AG04449 (cell line): ENCODE results near the gene CD8B2.

Experiments used
- CTCF ChIA-PET: fragments of 350-600 bp; formaldehyde crosslinking; extraction: SDS; loops from one replicate; lab custom pipeline; 2021; ENCODE audit warnings: antibody characterized with exemption; lab: Yijun Ruan, JAX
- POLR2A ChIA-PET: fragments of 400-600, 350-600 bp; formaldehyde crosslinking; extraction: SDS; loops from one replicate; lab custom pipeline; 2020; ENCODE audit warnings: antibody characterized with exemption, inconsistent platforms; lab: Yijun Ruan, JAX
- DNase-seq: peaks from one replicate; pipeline ENCODE4 v3.0.0-alpha.2; 2010; ENCODE audit warnings: low read depth, low spot score
- H3K4me3 ChIP-seq: 2 replicates; pipeline ENCODE4 v1.5.1; 2011; ENCODE audit warnings: low read depth, mild to moderate bottlenecking, control low read depth, low read length
- CTCF ChIP-seq: IDR thresholded peaks from one replicate; pipeline ENCODE4 v1.5.1; 2011; ENCODE audit warnings: mild to moderate bottlenecking, moderate library complexity, low read length, control low read depth, inconsistent platforms; ENCODE audit not compliant: insufficient read depth; ENCODE audit errors: missing control alignments

Gene CD8B2

GRCh38 chr2:106531676-106532214, 44.6 kb downstream of the CD8B2 start:
- POLR2A ChIA-PET = no interaction called here
- TF ChIP-seq CTCF = no peak
- CTCF ChIA-PET = interaction anchor here (1.4 kb wide), 1 partner anchor 12 kb away, joined by 5 read pairs; no protein-coding TSS in a partner anchor
- no peak for DNase-seq
- no peak overlapping the region for H3K4me3 ChIP-seq

- TF ChIP-seq CTCF = no peak
- DNase-seq = no peak
- CTCF ChIA-PET = interaction anchor here (1.4 kb wide), 1 partner anchor 12 kb away, joined by 5 read pairs; no protein-coding TSS in a partner anchor
- no peak overlapping the region for H3K4me3 ChIP-seq
- POLR2A ChIA-PET = no interaction called here
Measured at GRCh38 chr2:106532236-106532635, 45.1 kb downstream of the CD8B2 start.

GRCh38 chr2:106534471-106534870, 47.3 kb downstream of the CD8B2 start:
- CTCF ChIA-PET = interaction anchor here (2.1 kb wide), 1 partner anchor 9 kb away, joined by 6 read pairs; no protein-coding TSS in a partner anchor

GRCh38 chr2:106536490-106536889, 49.3 kb downstream of the CD8B2 start:
- no peak for DNase-seq
- no peak overlapping the region for H3K4me3 ChIP-seq
- ChIA-PET POLR2A (no interaction called here), CTCF (interaction anchor here (1.0 kb wide), 1 partner anchor 9 kb away, joined by 3 read pairs; no protein-coding TSS in a partner anchor)
- TF ChIP-seq CTCF = no peak

More at GRCh38 chr2:106534471-106534870, 47.3 kb downstream of the CD8B2 start:
- no peak for TF ChIP-seq CTCF
- no peak for DNase-seq
- no peak overlapping the region for H3K4me3 ChIP-seq
- POLR2A ChIA-PET = no interaction called here

GRCh38 chr2:106537047-106537446, 49.9 kb downstream of the CD8B2 start:
- POLR2A ChIA-PET = no interaction called here
- no peak for DNase-seq
- H3K4me3 ChIP-seq = no peak overlapping the region
- CTCF ChIA-PET = interaction anchor here (1.0 to 1.6 kb wide), 2 partner anchors 8 to 434 kb away, joined by 3 to 5 read pairs; no protein-coding TSS in a partner anchor
- TF ChIP-seq CTCF = no peak

GRCh38 chr2:106537791-106538191, 50.6 kb downstream of the CD8B2 start:
- DNase-seq = no peak
- ChIA-PET POLR2A (no interaction called here), CTCF (interaction anchor here (1.0 to 1.6 kb wide), 2 partner anchors 45 to 434 kb away, joined by 4 to 5 read pairs; no protein-coding TSS in a partner anchor)
- TF ChIP-seq CTCF = no peak
- no peak overlapping the region for H3K4me3 ChIP-seq
